HG03354 (cell line): ENCODE results near the gene GSPT2.
A peak's percentile ranks its signal among the peaks of the same experiment; 100 is the strongest.
"Not testable (repeated sequence)": the region's sequence is repeated elsewhere in the genome, so short reads cannot be mapped to it uniquely, and the experiment has no call there.

ENCODE experiments used
- ATAC-seq: cut with Tn5 transposase; IDR thresholded peaks from one replicate; pipeline ENCODE4 v1.9.1; 2021; ENCODE audit warnings: mild to moderate bottlenecking; ENCODE audit not compliant: unreplicated experiment, poor library complexity, severe bottlenecking

GSPT2 gene

GRCh38 chrX:51743179-51743957 lies at the start of gene GSPT2:
Gene GSPT2, plus strand, starts transcription at chrX:51743442. Its CDS starts 185 bp downstream, at chrX:51743627.
- peak; percentile 95 for ATAC-seq

GRCh38 chrX:51694254-51694653 lies 49.0 kb upstream of the GSPT2 start:
- ATAC-seq: no peak

- no peak for ATAC-seq
These were observed 45.8 kb upstream of the GSPT2 start for GRCh38 chrX:51697397-51697796.

DNA sequence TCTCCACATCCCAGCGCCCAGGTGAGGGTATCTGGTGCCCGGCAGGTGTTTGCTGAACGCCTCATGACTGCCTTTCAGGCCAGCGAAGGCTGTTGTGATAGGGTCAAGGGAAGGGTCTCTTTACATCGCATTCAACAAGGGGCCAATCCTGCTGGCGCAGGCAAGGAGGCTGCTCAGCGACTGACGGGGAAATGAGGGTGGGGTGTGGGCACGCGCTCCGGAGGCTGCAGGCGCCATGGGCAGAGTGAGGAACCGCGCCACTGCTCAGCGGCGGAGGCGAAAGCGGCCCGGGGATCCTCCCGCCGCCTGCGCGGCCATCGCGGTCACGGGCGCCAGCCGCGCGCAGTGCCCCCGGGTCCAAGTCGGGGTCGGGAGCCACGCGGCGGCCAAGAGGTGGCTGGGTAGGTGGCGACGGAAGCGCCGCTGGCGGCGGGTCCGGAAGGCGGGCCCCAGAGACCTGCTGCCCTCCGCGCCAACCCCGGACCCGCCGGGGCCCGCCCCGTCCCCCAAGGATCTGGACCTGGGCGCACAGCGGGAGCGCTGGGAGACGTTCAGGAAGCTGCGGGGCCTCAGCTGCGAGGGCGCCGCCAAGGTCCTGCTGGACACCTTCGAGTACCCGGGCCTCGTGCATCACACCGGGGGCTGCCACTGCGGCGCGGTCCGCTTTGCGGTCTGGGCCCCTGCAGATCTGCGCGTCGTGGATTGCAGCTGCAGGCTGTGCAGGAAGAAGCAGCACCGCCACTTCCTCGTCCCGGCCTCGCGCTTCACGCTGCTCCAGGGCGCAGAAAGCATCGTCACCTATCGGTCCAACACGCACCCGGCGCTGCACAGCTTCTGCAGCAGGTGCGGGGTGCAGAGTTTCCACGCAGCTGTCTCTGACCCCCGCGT lies 32.7 kb upstream of the GSPT2 start, which contains the start of gene CENPVL1:
Gene CENPVL1 (plus strand): TSS at position 236 of the 888 bp plus-strand sequence. CDS start 0 bp downstream, at position 236.
- not testable (repeated sequence) for ATAC-seq

DNA sequence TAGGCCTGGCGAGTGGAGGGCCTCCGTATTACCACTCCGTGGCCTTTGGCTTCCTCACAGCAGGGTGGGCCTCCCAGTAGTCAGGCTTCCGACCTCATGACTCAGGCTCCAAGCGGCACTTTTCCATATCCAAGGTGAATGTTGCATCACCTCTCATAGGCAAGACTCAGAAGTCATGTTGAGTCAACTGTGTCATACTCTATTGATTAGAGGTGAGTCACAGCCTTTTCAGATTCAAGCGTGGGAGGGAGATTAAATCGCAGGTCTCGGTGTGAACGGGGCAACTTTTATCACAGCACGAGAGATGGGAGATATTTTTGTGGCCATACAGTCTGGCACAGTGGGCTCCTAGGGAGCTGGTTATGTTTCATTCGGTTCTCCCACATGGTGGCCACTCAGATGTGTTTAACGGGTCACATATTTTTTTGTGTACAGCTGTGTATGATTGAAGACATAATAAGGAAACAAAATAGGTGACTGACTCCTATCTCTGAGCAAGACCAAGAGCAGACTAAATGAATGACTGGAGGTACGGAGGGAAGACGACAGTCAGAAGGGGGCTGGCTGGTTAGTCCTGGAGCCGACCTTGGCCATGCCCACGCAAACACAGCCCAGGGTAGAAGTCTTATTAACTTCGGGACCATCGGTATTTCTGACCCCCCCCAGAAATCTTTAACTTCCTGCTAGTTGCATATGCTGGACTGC lies 30.1 kb upstream of the GSPT2 start:
- not testable (repeated sequence) for ATAC-seq

DNA sequence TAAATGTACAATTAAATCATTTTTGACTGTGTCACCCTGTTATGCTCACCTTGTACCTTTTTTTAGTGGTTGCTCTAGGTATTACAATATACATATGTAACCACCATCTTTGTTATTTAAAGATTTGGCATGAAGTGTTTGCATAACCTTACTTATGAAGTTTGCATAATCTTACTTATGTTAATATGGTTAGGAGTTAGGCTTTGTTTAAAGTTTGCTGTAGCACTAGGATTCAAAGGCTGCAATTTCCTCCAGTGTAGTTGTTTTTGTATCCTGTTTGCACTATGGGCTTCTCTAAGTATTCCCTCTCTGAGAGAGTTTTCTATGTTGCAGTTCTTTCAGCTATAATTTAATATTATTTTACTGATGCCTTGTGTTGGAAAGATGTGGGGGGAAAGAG lies 15.0 kb upstream of the GSPT2 start:
- no peak for ATAC-seq

DNA sequence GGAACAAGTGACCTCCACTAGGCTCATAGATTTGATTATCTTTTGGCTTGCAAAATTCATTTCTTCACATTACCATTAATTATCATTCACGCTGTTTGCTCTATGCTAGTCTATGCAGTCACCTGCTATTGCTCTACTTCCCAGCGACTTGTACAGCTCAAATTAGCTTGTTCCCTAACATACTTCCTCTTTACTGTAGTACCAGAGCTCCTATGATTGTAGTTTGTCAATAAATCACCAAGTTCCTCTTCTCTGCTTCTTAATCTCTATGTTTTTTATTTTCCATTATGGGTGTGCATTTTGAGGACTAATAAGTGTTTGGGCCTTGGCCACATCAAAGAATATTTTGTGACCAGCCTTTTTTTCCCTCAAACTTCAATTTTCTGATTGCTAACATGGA lies 6.2 kb upstream of the GSPT2 start:
- no peak for ATAC-seq

- no peak for ATAC-seq
These were observed 656 bp upstream of the GSPT2 start for GRCh38 chrX:51742586-51742985.

DNA sequence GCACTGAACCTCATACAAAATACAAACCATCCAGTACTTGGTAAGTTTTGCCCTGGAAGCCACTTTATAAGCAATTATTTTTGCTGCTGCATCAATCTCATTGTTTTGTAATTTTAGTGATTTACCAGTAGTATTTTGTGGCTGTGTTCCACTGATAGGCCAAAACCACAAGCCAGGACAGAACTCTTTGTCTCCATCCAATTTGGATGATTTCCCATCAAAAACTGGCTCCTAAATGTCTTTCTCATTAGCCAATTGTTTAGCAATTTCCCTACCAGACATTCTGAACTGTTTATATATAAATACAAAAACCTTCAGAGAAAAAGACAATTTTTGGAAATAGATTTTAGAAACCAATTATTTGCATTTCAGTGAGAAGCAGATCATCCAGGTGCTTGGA lies 4.4 kb downstream of the GSPT2 start:
- no peak for ATAC-seq

GRCh38 chrX:51759055-51759839 lies 16.0 kb downstream of the GSPT2 start:
- ATAC-seq: no peak

GRCh38 chrX:51760657-51761056 lies 17.4 kb downstream of the GSPT2 start:
- ATAC-seq: no peak

DNA sequence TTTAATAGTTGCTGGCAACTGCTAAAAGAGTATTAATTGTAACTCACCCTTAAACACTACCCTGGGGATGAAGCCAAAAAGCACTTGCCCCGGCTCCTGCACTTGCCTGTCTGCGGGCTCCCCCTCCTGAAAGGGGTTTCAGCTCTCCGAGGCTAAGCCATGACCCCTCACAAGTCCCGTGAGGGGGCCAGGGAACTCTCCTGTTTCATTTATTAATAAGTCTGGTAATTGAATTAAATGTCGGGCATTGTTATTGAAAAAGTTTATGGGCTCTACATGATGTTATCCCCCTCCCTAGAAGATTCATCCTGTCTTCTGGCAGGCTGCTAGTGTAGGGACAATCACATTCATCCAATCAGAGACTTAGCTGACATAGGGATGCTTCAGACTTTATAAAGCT lies 23.3 kb downstream of the GSPT2 start:
- ATAC-seq: no peak

GRCh38 chrX:51776851-51777250 lies 33.6 kb downstream of the GSPT2 start:
- ATAC-seq: no peak

- no peak for ATAC-seq
These were observed 36.1 kb downstream of the GSPT2 start for GRCh38 chrX:51779306-51779705.

DNA sequence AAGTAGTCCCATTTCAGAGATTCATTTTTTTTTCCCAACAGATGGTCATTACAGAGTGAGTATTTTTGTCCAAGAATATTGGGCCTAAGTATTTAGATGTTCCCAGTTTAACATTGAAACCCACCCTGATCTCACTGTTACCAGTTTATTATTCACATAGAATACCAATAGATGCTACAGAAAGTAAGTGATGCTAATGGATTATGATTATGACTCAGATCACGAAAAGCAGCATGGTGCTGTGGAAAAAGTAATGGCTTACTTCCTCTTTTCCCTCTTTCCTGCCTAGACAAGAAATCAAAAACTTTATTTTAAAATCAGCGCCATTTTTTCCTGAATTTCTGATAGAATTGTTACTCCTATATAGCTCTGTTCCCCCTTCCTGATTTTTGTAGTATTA lies 51.9 kb downstream of the GSPT2 start:
- ATAC-seq: no peak
